NCI-H146 treated with DMSO at 0.1 percent for 48 hours (cell line): ENCODE measurements around the gene EIF3M.
"Not testable (repeated sequence)": the region's sequence is repeated elsewhere in the genome, so short reads cannot be mapped to it uniquely, and the experiment has no call there.

Experiments used
- DNase-seq: peaks from one replicate; lab custom pipeline; 2025; ENCODE audit not compliant: unreplicated experiment; lab: John Stamatoyannopoulos, UW

Gene EIF3M

DNA sequence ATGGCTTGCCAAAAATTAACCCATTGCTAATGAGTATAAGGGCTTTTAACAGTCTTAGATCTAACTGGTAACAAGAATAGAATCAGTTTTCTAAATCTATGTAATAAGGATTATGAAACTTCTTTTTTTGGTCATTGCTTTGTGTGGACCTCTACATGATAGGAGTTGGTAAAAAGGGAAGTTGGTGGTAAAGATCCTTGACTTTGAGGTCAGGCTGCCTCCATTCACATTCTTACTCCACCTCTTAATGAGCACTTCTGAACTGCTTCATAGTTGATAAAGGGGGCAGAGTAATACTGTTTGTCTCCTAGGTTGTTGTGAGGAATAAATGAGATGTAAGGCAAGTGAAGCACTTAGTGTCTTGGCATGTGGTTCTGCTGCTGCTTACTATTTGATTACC, 10.6 kb downstream of the EIF3M start:
- DNase-seq = no peak

DNA sequence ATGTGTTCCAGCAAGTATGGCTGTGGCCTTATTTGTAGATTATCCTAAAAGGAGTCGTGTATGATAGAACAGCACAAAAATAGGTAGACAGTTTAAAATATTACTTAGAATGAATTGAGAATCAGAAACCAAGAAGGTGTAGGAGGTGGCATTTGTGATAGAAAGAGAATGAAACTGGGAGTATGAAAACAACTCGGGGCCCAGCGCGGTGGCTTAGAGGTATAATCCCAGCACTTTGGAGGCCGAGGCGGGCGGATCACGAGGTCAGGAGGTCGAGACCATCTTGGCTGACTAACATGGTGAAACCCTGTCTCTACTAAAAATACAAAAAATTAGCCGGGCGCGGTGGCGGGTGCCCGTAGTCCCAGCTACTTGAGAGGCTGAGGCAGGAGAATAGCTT, 12.5 kb downstream of the EIF3M start:
- DNase-seq = not testable (repeated sequence)

DNA sequence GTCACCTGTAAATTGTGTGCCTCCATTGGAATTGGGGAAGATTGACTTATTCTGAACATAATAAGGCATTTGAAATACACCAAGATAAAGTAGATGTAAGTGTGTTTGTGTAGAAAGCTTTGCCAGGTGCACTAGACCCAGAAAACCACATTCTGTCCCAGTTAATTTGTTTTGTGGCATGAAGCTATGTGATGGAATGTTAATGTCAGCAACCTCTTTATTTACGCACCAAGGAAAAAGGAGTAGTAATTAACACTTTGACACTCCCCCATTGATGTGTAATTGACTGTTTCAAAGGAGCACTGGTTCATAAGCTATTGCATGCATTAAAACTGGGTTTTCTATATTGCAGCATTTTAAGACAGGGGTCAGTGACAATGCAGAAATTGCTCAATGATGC, 14.3 kb downstream of the EIF3M start:
- DNase-seq = no peak

DNA sequence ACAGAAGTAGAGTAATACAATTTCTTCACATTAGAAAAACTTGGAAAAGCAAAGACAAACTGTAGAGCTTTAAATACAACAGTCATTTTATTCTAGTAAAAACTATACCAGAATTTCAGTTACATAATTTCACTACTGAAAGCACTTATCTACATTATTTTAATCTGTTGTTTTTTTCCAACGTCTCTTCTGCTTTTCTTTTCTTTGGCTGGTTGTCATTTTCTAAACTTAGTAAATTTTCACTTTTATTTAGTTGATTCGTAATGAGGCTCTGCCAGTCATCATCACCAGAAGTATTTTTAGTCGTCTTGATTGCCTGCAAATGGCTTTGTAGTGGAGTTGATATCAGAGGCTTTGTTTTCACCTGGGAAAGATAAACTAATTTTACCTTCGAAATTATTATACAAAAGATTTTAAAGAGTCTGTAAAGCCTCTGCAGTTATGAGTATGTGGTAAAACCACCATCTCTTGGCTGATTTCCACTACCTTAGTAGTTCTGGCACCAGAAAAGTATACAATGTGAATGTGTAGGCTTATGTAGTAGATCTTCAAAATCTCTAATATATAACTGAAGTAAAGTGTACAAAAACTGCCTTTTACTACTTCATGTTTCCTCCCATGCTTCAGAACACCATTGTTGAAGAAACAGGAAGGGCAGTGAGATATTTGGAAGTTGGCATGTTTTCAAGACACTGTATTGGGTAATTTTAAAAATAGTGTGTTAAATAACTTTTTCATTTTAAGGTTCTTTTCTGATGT, 19.2 kb downstream of the EIF3M start:
- no peak for DNase-seq

DNA sequence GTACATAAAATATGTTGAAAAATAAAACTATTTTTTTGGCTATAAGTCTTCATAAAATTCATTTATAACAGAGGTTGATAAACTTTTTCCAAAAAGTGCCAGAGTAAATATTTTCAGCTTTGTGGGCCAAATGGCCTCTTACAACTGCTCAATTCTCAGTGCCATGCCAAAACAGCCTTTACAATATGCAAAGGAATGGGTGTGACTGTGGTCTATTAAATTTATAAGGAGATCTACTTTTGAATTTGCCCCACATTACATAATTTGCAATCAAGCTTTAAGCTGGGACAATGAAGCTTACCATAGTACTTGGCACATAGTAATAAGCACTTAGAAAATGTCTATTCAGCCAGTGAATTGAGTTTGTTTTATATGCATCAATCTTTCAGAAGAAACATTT, 22.6 kb downstream of the EIF3M start:
- DNase-seq = no peak

DNA sequence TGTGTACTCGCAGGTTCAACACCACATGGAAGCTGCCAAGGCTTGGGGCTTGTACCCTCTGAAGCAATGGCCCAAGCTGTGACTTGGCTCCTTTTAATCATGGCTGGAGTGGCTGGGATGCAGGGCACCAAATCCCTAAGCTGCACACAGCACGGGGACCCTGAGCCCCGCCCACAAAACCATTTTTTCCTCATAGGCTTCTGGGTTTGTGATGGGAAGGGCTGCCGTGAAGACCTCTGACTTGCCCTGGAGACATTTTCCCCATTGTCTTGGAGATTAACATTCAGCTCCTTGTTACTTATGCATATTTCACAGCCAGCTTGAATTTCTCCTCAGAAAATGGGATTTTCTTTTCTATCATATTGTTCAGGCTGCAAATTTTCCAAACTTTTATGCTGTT, 25.2 kb downstream of the EIF3M start:
- not testable (repeated sequence) for DNase-seq

DNA sequence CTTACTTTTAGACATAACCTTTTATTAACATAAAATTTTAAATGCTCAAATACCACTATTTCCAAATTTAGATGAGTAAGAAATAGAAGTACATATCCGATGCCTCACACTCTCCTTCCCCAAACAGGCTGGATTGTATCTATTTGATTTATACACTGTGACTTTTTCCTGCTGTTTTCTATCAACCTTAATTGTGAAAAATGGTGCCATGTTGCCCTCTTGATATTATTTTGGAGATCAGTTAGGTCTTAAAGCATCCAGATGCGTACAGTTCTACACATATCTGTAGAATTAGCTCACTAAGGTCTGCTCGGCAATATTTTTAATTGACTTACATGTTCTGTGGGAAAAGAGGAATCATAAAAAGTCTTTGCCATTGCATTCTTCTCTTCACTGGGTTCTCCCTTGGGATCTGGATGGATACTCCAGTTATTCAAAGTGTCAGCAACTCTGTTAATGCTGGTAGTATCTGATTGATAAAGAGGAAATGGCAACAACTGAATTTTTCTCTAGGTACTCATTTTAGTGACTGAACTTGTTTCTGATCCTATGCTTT, 27.2 kb downstream of the EIF3M start:
- no peak for DNase-seq

DNA sequence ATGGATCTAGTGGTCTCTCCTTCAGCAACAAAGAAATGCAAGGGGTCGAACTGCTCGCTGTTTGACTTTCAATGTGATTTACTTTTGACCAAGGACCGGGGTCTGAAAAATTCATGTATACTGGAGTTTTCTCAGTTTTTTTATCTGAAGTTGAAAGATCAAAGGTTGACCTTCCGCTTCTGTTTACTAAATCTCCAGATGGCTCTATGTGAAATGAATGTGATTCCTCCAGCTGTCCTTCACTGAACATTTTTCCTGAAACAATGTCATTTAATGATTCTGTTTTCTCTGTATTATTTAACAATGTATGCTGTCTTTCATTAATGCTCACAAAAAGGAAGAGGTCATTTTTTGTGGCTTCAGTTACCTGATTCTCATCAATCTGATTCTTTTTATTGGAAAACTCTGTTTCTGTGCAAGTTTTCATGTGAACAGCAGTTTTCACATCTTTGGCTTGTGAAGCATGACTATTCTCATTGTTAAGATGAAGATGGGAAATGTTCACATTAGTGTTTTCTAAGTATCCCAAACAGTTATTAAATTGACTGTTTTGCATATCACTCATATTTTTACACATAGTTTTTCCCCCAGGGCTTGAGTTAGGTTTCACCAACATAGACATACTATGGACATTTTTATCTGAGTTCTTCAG, 30.0 kb downstream of the EIF3M start:
- DNase-seq = no peak

DNA sequence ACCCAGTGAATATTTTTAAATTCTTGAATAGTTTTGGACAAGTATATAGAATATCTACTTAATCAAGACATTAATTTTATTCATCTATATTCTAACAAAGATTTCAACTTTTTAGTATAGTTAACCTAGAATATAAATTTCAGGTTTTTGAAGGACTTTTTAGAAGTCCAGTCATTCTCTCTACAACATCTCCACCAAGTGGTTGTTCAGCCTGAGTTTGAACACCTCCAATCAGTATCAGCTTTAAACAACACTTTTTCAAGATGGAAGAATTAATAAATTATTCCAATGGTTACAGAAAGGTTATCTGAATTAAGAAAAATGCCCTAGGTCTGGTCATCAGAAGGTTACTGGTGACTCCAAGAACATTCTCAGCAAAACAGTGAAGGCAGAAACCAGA, 31.8 kb downstream of the EIF3M start:
- DNase-seq = no peak

DNA sequence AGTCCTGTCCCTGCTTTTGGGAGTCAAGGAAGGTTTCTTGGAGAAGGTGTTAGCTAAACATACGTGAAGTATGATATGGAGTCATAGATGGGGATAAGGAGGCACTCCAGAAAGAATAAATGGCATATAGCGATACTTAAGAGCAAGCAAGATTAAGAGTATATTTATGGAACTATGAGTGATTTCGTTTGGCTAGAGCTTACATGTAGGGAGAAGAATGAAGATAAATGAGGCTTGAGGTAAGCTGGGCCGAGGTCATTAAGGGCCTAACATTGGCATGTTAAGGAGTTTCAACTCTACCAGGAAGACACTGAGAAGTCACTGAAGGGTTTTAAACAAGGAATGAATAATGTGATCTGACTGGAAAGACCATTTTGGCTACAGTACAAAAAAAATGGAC, 33.3 kb downstream of the EIF3M start:
- DNase-seq = no peak

DNA sequence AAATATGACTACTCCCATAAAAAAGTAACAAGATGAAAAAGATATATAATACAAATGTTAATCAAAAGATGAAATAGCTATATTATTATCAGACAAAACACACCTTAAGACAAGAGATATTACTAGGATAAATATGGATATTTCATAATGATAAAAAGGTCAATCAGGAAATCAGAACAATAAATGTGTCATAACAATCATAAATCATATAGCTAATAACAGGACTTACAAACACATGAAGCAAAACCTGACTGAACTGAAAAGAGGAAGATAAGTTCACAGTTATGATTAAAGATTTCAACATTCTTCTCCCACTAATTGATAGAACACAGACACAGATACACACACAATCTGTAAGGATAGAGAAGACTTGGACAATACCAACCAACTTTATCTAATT, 47.2 kb downstream of the EIF3M start:
- DNase-seq = no peak

DNA sequence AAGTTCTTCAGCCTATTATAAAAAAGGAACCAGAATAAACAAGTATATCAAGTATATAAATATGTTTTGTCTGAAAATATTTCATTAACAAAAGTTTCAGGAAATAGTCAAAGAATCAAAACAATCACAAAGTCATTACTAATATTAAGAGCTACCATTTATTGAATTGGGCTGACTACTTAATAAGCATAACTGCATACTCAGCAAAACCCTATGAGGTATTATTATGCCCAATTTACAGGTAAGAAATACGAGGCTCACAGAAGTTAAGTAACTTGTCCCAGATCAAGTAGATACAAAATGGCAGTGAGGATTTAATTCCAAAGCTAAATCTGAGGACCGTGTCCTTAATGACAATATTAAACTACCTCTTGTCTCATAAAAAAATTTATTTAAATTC, 52.2 kb downstream of the EIF3M start:
- DNase-seq = no peak

DNA sequence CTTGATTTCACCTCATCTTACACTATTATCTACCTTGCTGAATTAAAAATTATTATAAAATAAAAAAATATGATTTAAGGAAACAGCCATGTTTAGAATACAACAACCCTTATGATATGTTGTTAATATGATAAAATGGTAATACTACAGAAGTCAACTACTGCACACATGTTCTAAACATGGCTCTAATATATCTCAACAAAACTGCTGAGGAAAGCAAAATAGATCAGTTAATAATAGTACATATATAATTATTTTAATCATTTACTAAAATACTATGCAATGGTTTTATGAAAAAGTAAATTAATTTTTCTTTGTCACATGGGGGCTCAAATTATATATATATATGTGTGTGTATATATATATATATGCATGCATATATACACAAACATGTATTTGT, 57.7 kb downstream of the EIF3M start:
- DNase-seq = no peak

DNA sequence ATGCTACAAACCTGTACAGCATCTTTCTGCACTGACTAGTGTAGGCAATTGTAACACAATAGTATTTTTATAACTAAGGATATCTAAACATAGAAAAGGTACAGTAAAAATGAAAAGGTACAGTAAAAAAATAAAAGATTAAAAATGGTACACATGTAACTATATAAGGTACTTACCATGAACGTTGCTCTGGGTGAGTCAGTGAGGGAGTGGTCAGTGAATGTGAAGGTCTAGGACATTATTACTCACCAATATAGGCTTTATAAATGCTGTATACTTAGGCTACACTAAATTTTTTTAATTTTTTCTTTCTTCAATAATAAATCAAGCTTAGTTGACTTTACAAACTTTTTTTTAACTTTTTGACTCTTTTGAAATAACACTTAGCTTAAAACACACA, 59.9 kb downstream of the EIF3M start:
- DNase-seq = no peak
